ENCODE results near the gene MMP15. TPM values are rescaled to one million over a fixed set of nuclear protein-coding genes. Genes with fewer than 3 reads are reported as not detected.
"Not testable (repeated sequence)": the region's sequence is repeated elsewhere in the genome, so short reads cannot be mapped to it uniquely, and the experiment has no call there.

MMP15 gene
- total RNA-seq, 1 donor: 9.4 TPM

DNA sequence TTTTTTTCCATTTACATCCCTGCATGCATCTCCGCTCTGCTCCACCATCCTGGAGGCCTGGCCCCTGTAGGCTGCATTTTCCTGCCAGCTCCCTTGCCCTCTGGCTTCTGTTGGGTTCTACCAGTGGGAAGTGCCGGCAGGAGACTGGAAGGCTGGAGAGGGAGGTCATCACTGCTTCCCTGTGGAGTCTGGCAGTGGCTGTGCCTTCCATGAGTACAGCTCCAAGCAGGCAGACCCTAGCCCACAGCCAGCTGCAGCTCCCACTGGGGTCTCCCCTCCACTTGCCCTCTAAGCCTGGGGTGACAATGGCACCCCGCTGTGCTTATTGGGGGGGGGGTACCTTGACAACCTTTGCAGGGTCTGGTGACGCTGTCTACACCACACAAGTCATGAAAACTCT lies 37.3 kb downstream of the MMP15 start:
- Histone ChIP-seq H3K4me1 (ENCODE audit: insufficient read depth, low read length) (no peaks in the 10 kb centered on the region), H2AFZ (ENCODE audit: low read length) (no peak overlapping the region), H3K27me3 (ENCODE audit: insufficient read depth, low read length) (peaks cover 6% of the 10 kb centered on the region), H3K9me3 (ENCODE audit: low read depth, low read length) (no peaks in the 10 kb centered on the region), H4K20me1 (ENCODE audit: insufficient read depth, low read length) (no peaks in the 10 kb centered on the region), H3K79me2 (ENCODE audit: insufficient read depth, low read length) (no peaks in the 10 kb centered on the region), H3K27ac (ENCODE audit: low read depth, low read length) (no peak overlapping the region), H3K4me3 (ENCODE audit: insufficient read depth, low read length) (no peak overlapping the region), H3K4me2 (ENCODE audit: insufficient read depth, low read length) (no peak overlapping the region), H3K36me3 (ENCODE audit: insufficient read depth, low read length) (no peaks in the 10 kb centered on the region)
- TF ChIP-seq, protein P1, sequence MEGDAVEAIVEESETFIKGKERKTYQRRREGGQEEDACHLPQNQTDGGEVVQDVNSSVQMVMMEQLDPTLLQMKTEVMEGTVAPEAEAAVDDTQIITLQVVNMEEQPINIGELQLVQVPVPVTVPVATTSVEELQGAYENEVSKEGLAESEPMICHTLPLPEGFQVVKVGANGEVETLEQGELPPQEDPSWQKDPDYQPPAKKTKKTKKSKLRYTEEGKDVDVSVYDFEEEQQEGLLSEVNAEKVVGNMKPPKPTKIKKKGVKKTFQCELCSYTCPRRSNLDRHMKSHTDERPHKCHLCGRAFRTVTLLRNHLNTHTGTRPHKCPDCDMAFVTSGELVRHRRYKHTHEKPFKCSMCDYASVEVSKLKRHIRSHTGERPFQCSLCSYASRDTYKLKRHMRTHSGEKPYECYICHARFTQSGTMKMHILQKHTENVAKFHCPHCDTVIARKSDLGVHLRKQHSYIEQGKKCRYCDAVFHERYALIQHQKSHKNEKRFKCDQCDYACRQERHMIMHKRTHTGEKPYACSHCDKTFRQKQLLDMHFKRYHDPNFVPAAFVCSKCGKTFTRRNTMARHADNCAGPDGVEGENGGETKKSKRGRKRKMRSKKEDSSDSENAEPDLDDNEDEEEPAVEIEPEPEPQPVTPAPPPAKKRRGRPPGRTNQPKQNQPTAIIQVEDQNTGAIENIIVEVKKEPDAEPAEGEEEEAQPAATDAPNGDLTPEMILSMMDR (IDR thresholded peaks at IDR 0.05; ENCODE audit: extremely low read depth, low read depth, low read length): no peak
- peak; percentile 43 for DNase-seq (ENCODE audit: insufficient read length, low spot score, missing footprints)

DNA sequence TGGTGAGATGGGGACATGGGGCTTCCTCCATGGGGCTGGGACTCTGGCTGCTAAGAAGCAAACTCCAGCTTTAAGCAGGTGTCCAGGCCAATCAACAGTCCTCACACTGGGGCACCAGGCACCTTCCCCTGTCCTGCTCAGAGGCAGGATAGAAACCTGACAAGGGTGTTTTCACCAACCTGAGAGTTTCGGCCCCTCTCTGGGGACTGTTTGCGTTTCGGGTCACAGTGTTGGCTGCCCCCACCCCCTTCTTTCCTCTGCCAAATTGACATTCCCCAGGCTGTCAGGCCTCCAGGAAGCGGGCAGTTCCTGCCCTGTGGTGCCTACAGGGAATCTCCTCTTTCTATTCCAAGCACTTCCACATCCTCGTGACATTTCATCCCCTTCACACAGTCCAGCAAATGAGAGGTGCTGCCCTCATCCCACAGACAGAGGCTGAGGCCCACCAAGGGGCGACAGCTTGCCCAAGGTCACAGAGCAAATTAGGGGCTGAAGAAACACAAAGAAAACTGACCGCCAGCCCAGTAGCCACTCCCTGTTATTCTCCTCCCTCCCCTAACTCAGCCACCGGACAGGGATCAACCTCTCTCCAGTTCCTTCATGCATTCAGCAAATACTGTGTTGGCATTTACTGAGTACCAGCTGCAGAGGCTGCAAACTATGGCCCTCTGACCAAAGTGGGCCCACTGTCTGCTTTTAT lies 38.0 kb downstream of the MMP15 start:
- no peaks in the 10 kb centered on the region for H3K27me3 ChIP-seq (ENCODE audit: insufficient read depth, low read length)
- TF ChIP-seq, protein P1 (IDR thresholded peaks at IDR 0.05; ENCODE audit: extremely low read depth, low read depth, low read length): no peak
- no peaks in the 10 kb centered on the region for H3K9me3 ChIP-seq (ENCODE audit: low read depth, low read length)
- no peaks in the 10 kb centered on the region for H4K20me1 ChIP-seq (ENCODE audit: insufficient read depth, low read length)
- H2AFZ ChIP-seq (ENCODE audit: low read length): no peak overlapping the region
- H3K36me3 ChIP-seq (ENCODE audit: insufficient read depth, low read length): no peaks in the 10 kb centered on the region
- H3K4me2 ChIP-seq (ENCODE audit: insufficient read depth, low read length): no peak overlapping the region
- peak; percentile 32 for DNase-seq (ENCODE audit: insufficient read length, low spot score, missing footprints)
- H3K4me3 ChIP-seq (ENCODE audit: insufficient read depth, low read length): no peak overlapping the region
- H3K27ac ChIP-seq (ENCODE audit: low read depth, low read length): no peak overlapping the region
- H3K79me2 ChIP-seq (ENCODE audit: insufficient read depth, low read length): no peaks in the 10 kb centered on the region
- H3K4me1 ChIP-seq (ENCODE audit: insufficient read depth, low read length): no peaks in the 10 kb centered on the region

DNA sequence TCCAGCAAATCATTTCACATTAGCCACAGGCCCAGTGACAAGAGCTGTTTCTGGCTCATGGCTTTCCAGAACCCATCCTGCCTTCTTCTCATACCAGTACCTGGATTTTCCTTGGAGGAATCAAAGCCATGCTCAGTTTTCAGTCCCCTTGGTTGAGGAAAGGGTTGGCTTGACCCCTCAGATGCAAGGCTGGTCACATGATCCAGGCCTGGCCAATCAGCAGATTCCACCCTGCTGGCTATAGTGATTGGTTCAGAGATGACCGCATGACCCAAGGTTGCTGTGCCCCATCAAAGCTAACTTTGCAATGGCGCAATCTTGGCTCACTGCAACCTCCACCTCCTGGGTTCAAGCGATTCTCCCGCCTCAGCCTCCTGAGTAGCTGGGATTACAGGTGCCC lies 45.0 kb downstream of the MMP15 start:
- Histone ChIP-seq H4K20me1 (ENCODE audit: insufficient read depth, low read length) (no peaks in the 10 kb centered on the region), H3K27ac (ENCODE audit: low read depth, low read length) (no peak overlapping the region), H3K4me2 (ENCODE audit: insufficient read depth, low read length) (no peak overlapping the region), H3K36me3 (ENCODE audit: insufficient read depth, low read length) (no peaks in the 10 kb centered on the region), H3K27me3 (ENCODE audit: insufficient read depth, low read length) (no peaks in the 10 kb centered on the region), H3K4me1 (ENCODE audit: insufficient read depth, low read length) (no peaks in the 10 kb centered on the region), H3K4me3 (ENCODE audit: insufficient read depth, low read length) (no peak overlapping the region), H3K79me2 (ENCODE audit: insufficient read depth, low read length) (no peaks in the 10 kb centered on the region), H2AFZ (ENCODE audit: low read length) (no peak overlapping the region), H3K9me3 (ENCODE audit: low read depth, low read length) (no peaks in the 10 kb centered on the region)
- TF ChIP-seq, protein P1 (IDR thresholded peaks at IDR 0.05; ENCODE audit: extremely low read depth, low read depth, low read length): no peak
- no peak for DNase-seq (ENCODE audit: insufficient read length, low spot score, missing footprints)

DNA sequence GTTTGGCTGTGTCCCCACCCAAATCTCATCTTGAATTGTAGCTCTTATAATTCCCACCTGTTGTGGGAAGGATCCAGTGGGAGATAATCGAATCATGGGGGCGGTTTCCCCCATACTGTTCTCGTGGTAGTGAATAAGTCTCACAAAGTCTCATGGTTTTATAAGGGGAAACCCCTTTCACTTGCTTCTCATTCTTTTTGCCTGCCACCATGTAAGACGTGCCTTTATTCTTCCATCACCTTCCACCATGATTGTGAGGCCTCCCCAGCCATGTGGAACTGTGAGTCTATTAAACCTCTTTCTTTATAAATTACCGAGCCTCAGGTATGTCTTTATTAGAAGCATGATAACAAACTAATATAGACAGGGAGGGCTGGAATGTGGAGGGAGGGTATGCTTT lies 46.6 kb downstream of the MMP15 start:
- not testable (repeated sequence) for H4K20me1 ChIP-seq (ENCODE audit: insufficient read depth, low read length); DNase-seq (ENCODE audit: insufficient read length, low spot score, missing footprints); H3K27ac ChIP-seq (ENCODE audit: low read depth, low read length); H3K4me3 ChIP-seq (ENCODE audit: insufficient read depth, low read length); H3K27me3 ChIP-seq (ENCODE audit: insufficient read depth, low read length); H3K9me3 ChIP-seq (ENCODE audit: low read depth, low read length); H2AFZ ChIP-seq (ENCODE audit: low read length); H3K36me3 ChIP-seq (ENCODE audit: insufficient read depth, low read length); H3K4me1 ChIP-seq (ENCODE audit: insufficient read depth, low read length); H3K79me2 ChIP-seq (ENCODE audit: insufficient read depth, low read length); H3K4me2 ChIP-seq (ENCODE audit: insufficient read depth, low read length)

DNA sequence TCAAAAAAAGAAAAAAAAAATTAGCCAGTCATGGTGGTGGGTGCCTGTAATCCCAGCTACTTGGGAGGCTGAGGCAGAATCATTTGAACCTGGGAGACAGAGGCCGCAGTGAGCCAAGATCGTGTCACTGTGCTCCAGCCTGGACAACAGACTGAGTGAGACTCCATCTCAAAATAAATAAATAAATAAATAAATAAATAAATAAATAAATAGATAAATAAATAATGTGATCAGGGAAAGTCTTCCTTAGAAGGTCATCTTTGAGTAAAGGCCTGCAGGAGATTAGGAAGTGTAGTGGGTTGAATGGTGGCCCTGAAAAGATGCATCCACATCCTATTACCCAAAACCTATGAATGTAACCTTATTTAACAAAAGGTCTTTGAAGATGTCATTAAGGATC lies 47.5 kb downstream of the MMP15 start:
- H3K27ac ChIP-seq (ENCODE audit: low read depth, low read length); H3K4me3 ChIP-seq (ENCODE audit: insufficient read depth, low read length); H4K20me1 ChIP-seq (ENCODE audit: insufficient read depth, low read length); H3K4me1 ChIP-seq (ENCODE audit: insufficient read depth, low read length); H3K4me2 ChIP-seq (ENCODE audit: insufficient read depth, low read length); H3K9me3 ChIP-seq (ENCODE audit: low read depth, low read length); H3K79me2 ChIP-seq (ENCODE audit: insufficient read depth, low read length); H3K27me3 ChIP-seq (ENCODE audit: insufficient read depth, low read length); DNase-seq (ENCODE audit: insufficient read length, low spot score, missing footprints); H2AFZ ChIP-seq (ENCODE audit: low read length); H3K36me3 ChIP-seq (ENCODE audit: insufficient read depth, low read length): not testable (repeated sequence)
